IPS DF 6.9 (cell line): ENCODE measurements around the gene COMT.

Source experiments
- DNase-seq: peaks from one replicate; pipeline ENCODE4 v3.0.0-alpha.2; 2013; ENCODE audit warnings: low read depth, low spot score
- H3K27ac ChIP-seq: one replicate; pipeline ENCODE4 v1.5.1; 2013; ENCODE audit warnings: low read length, control low read depth
- H3K27me3 ChIP-seq: 2 replicates; pipeline ENCODE4 v1.6.1; 2013; ENCODE audit warnings: mild to moderate bottlenecking, low read length; ENCODE audit not compliant: control insufficient read depth, insufficient read depth
- H3K36me3 ChIP-seq: 2 replicates; pipeline ENCODE4 v1.6.1; 2013; ENCODE audit warnings: low read length; ENCODE audit not compliant: control insufficient read depth, insufficient read depth
- H3K4me1 ChIP-seq: 2 replicates; pipeline ENCODE4 v1.6.1; 2013; ENCODE audit warnings: low read length; ENCODE audit not compliant: control insufficient read depth, insufficient read depth
- H3K4me3 ChIP-seq: 2 replicates; pipeline ENCODE4 v1.5.1; 2013; ENCODE audit warnings: mild to moderate bottlenecking, low read length
- H3K9me3 ChIP-seq: 2 replicates; pipeline ENCODE4 v1.6.1; 2013; ENCODE audit warnings: low read length, inconsistent platforms; ENCODE audit not compliant: control insufficient read depth, insufficient read depth
- WGBS: extraction: QIAGEN DNeasy Blood & Tissue Kit; methylation state at CpG from one replicate; pipeline ENCODE4 v1.1.7; 2013; ENCODE audit warnings: mixed read lengths, missing lambda C conversion rate; ENCODE audit not compliant: insufficient read length, insufficient coverage; 5-methylcytosine and 5-hydroxymethylcytosine counted together

The COMT gene

DNA sequence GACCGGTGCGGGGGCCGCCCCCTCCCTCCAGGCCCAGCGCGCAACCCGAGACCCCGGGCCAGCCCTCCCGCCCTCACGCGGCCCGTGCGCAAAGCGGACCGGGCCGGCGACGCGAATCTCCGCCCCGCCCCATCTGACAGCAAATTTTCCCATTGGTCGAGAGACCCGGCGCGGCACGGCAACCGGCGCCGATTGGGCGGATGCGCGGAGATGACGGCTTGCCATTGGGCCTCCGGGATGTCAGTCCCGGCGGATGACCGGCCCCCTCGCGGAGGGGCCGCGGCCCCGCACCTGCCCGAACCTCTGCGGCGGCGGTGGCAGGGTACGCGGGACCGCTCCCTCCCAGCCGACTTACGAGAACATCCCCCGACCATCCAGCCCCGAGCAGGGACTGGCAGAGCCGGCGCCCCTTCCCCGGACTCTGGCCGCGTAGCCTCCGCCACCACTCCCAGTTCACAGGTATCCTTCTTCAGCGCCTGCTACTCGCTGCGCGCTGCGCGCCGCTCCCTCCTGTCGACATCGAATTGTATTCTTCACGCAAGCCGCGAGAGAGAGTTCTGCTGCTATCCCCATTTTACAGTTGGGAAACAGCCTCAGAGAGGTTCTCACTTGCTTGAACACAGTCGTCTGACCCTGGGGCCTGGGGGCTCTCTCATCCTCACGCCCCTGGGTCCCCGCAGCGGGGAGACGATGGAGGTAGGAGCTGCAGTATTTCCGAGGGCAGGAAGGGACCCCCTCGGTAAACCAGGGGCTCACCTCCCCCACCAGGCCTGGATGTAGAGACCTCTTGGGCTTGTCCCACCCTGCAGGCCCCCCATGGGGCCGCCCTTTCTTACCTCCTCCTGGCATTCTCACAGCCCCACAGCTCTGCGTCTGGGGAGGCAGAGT is 75.4 kb downstream of the COMT start, which contains the start of gene ARVCF:
ARVCF (minus strand) TSS at position 90 of the 888 bp plus-strand sequence. CDS start 26,029 bp downstream, outside the sequence.
- Histone ChIP-seq H3K27ac (no peak within 1 kb of the TSS), H3K9me3 (no peaks in the 10 kb centered on the region), H3K36me3 (no peaks in the 10 kb centered on the region), H3K27me3 (peaks cover 20% of the 10 kb centered on the region), H3K4me3 (peak within 1 kb of the TSS; percentile 83), H3K4me1 (peaks cover 3% of the 10 kb centered on the region; the same call in 1 of the 2 replicates)
- DNase-seq: peak; percentile 66
- no CpG with 5 or more reads among the region's 79 CpGs for WGBS

DNA sequence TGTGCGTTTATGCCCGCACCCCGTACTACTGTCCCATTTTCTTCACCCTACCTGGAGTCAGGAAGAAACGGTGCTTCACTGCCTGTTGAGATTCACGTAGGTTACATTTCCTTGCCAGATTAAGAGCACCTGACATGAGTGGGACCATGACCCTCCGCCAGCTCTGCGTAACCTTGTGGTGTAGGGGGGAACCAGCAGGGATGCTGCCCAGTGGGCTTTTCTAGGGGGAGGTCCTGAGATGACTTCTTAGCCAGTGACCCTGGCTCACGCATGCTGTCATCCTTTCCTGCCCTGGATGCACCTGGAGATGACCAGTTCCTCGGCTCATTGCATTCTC is 76.0 kb downstream of the COMT start:
- no peak overlapping the region for H3K27ac ChIP-seq
- peaks cover 20% of the 10 kb centered on the region for H3K27me3 ChIP-seq
- no CpG with 5 or more reads among the region's 9 CpGs for WGBS
- H3K9me3 ChIP-seq: no peaks in the 10 kb centered on the region
- H3K36me3 ChIP-seq: no peaks in the 10 kb centered on the region
- H3K4me1 ChIP-seq: peaks cover 3% of the 10 kb centered on the region; the same call in 1 of the 2 replicates
- H3K4me3 ChIP-seq: peak overlapping the region; percentile 83; the same call in 1 of the 2 replicates
- DNase-seq: no peak

DNA sequence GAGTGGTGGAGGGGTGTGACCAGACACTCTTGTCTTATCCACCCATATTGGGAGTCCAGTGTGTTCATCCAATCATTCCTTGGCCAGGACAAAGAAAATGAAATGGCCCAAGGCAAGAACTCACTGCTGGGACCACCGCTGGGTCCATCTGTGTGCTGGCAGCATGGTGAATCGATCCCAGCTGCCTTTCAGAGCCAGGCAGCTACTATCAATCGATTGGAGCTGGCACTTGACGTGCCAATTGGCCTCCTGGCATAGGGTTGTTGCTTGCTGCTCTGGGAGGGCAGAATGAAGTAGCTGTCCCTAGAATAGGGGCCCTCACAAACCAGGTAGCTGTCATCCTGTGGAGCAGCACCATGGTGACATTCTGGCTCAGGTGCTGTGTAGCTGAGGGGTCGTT is 76.4 kb downstream of the COMT start:
- Histone ChIP-seq H3K9me3 (no peaks in the 10 kb centered on the region), H3K36me3 (no peaks in the 10 kb centered on the region), H3K4me3 (no peak overlapping the region), H3K27me3 (peaks cover 20% of the 10 kb centered on the region), H3K27ac (no peak overlapping the region), H3K4me1 (peaks cover 3% of the 10 kb centered on the region; the same call in 1 of the 2 replicates)
- no peak for DNase-seq
- WGBS: no CpG with 5 or more reads among the region's 5 CpGs
